ENCODE results near the gene MUC20. TPM values are rescaled to one million over a fixed set of nuclear protein-coding genes. Genes with fewer than 3 reads are reported as not detected.

The MUC20 gene
- total and polyA plus RNA-seq, 2 of the 13 experiments (the other 11 are each of a cell fraction or from before 2014, with no cell fraction given): 0.24 to 0.83 TPM

DNA sequence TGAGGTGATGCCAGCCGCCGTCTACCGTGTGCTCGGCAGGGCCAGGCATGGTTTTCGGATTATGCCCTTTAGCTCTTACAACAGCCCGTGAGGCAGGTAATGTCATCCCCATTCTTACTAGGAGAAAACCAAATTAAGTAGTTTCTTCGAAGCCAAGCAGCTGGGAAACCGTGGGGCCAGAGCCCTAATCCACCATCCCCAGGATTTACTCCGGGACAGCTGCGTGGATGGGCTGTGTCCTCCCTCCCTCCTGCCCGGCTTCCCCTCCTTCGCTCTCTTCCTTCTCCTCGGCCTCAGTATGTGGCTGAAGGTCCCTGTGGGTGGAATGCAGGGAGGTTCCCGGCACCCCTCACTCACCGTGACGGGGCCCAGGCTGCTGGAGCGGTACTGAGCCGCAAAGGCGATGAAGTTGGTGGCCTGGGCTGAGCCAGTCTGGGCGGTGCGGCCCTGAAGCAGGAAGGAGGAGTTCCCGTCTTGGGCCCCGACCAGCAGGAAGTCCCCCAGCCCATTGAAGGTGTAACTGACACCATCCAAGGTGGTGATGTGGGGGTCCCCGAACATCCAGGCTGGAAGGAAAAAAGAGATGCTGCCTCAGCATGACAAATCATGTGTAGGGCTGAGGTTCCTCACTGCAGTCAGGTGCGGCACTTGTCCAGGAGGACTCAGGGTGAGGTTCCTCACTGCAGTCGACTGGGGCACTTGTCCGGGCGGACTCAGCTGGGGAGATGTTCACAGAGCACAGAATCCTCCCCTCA lies 42.5 kb downstream of the MUC20 start (continued):
- TF ChIP-seq ZNF784 (CRISPR knock-in tag; IDR thresholded peaks at IDR 0.05; ENCODE audit: borderline replicate concordance) (no peak), NCOA1 (CRISPR knock-in tag; IDR thresholded peaks at IDR 0.05) (no peak), ZNF44 (CRISPR knock-in tag; IDR thresholded peaks at IDR 0.05) (no peak)
- TF ChIP-seq, protein P1, sequence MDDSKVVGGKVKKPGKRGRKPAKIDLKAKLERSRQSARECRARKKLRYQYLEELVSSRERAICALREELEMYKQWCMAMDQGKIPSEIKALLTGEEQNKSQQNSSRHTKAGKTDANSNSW (CRISPR knock-in tag; IDR thresholded peaks at IDR 0.05; ENCODE audit: borderline replicate concordance): no peak

DNA sequence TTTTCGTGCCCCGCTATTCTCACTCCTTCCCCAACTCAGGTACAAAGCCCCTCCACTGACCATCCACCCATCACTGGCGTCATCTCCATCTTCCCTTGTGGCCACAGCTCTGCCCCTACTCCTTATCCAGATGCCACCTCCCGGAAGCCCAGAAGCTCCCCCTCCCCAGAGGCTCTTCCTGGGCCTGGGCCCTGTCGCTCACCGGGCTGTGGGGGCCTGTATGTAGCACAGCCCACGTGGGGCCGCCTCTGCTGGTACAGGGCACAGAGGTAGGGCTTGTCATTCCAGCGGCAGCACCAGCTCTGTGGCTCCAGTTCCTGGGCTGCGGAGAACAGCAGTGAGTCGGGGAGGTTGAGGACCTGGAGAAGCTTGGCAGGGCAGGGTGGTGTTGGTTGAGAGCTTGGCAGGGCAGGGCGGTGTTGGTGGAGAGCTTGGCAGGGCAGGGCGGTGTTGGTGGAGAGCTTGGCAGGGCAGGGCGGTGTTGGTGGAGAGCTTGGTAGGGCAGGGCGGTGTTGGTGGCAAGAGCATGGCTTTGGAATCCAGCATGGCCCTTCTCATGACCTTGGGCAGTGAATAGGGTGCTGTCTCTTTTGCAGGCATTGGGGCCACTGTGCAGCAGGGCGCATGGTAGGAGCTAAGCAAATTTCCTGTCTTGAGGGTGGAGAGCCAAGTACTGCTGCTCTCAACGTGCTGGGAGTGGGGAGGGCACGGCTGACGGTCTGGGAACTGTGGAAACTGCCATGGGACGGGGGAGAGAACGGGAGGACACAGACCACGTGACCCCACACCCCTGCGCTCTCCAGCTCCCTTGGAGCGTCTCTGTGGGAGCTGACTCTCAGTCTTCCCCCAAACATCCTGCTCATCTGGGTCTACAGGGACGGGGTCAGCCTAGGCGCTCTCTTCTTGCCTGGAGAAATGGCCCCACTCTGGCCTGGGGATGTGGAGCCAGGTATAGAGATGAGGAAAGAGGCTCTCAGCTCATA lies 43.4 kb downstream of the MUC20 start:
- no peaks in the 10 kb centered on the region for H3K4me1 ChIP-seq (ENCODE audit: insufficient read depth, low read length)
- FAIRE-seq: no peak
- peaks cover 8 to 43% of the 10 kb centered on the region in 2 experiments; a peak in 4 of 5 replicates for H3K27me3 ChIP-seq (ENCODE audit: control insufficient read depth in 1 of 2, insufficient read depth in 2 of 2, low read length in 2 of 2)
- no peak overlapping the region for H3K4me2 ChIP-seq (ENCODE audit: low read depth, low read length)
- ATAC-seq: no peak
- no TSS peak for BruUV-seq (replicated peaks)
- no peaks in the 10 kb centered on the region for H3K36me3 ChIP-seq (replicated peaks in 1 of 2; ENCODE audit: control insufficient read depth in 1 of 2, insufficient read depth in 2 of 2, low read length in 2 of 2)
- H4K20me1 ChIP-seq (ENCODE audit: insufficient read depth, low read length): no peaks in the 10 kb centered on the region
- no peak overlapping the region for H3K9ac ChIP-seq (ENCODE audit: insufficient read depth, low read depth, low read length)
- no peak overlapping the region for H3K4me3 ChIP-seq (replicated peaks in 1 of 3; ENCODE audit: insufficient read depth in 1 of 3, low read depth in 2 of 3, low read length in 3 of 3)
- intact Hi-C loops (cut with micrococcal nuclease; ENCODE audit: unreplicated experiment): no loop called here
- H3K79me2 ChIP-seq (ENCODE audit: insufficient read depth, low read length): no peaks in the 10 kb centered on the region
- no peak overlapping the region for H2AFZ ChIP-seq (ENCODE audit: low read length)
- DNase-seq (ENCODE audit: low spot score): no peak
- H3K27ac ChIP-seq (ENCODE audit: extremely low read length, insufficient read depth, low read length): no peak overlapping the region
- WGBS (ENCODE audit: low lambda C conversion rate): 26% methylated on average over 22 of the region's 26 CpGs
- POLR2A ChIA-PET: no interaction called here
- in situ Hi-C loops (cut with HindIII; ENCODE audit: extremely low pct_ligation_motif_present, low pct_unique_long_range_greater_than_20kb): no loop called here
- CTCF ChIA-PET (ENCODE audit: low intra/inter-chr PET ratio, low total read pairs): no interaction called here
- TF ChIP-seq FOXK1 (CRISPR knock-in tag; IDR thresholded peaks at IDR 0.05; ENCODE audit: borderline replicate concordance, low read depth) (no peak), RAD51 (IDR thresholded peaks at IDR 0.05; ENCODE audit: borderline replicate concordance) (peak; percentile 20; the same call in 1 of the 2 replicates), ZNF3 (CRISPR knock-in tag; IDR thresholded peaks at IDR 0.05) (no peak), KDM6A (CRISPR knock-in tag; IDR thresholded peaks at IDR 0.05; ENCODE audit: low read depth) (no peak), ZNF253 (CRISPR knock-in tag; IDR thresholded peaks at IDR 0.05; ENCODE audit: borderline replicate concordance) (no peak)
- TF ChIP-seq, protein P2, sequence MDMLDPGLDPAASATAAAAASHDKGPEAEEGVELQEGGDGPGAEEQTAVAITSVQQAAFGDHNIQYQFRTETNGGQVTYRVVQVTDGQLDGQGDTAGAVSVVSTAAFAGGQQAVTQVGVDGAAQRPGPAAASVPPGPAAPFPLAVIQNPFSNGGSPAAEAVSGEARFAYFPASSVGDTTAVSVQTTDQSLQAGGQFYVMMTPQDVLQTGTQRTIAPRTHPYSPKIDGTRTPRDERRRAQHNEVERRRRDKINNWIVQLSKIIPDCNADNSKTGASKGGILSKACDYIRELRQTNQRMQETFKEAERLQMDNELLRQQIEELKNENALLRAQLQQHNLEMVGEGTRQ (IDR thresholded peaks at IDR 0.05; ENCODE audit: low read depth, low read length): peak; percentile 56
- TF ChIP-seq, protein P2 (CRISPR knock-in tag; IDR thresholded peaks at IDR 0.05; ENCODE audit: borderline replicate concordance): no peak
- no peaks in the 10 kb centered on the region for H3K9me3 ChIP-seq (ENCODE audit: low read length)

Measured in HepG2 (cell line).